ENCODE results near the gene SFT2D1. TPM values are rescaled to one million over a fixed set of nuclear protein-coding genes. Genes with fewer than 3 reads are reported as not detected.

The SFT2D1 gene
- total and polyA plus RNA-seq, 3 experiments from 2014 or later: 43.3 to 60.9 (median 54.0) TPM

DNA sequence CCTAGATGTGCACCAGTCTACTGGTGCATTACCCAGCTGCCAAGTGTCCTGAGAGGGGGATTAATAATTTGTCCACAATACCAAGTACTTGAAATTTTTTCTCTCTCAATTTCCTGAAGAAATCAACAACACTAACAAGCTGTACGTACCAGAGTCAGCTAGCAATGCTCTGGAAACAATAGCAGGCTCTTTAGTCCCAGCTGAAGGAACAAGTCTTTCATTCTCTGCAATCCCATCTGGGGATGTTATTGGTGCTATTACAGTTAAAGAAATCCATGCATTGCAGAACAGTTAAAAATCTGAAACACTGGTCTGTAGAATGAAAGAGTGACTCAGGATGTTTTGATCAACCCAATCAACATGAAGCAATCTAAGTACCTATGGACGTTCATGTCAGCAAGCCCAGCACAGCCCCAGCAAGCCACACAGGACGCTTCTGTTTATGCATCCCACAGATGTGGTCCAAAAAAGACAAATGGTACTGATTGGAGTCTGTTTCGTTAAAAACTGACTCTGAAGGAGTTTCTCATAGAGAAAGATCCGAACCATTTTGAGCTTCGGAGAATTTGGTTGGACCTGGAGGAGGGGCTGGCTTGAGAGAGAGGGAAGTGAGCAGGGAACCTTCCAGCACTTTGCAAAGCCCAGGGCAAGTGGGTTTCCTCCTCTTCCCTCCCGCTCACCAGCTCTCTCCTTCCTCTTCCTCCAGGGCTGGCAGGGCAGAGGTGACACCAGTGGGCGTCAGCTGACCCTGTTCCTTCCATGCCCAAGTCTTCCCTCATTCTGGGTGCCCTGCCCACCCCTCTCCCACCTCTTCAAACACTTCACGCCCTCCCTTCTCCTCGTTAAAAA is 46.1 kb downstream of the SFT2D1 start:
- CTCF ChIA-PET: interaction anchor here (0.7 kb wide), 1 partner anchor 44 kb away, joined by 3 read pairs; no protein-coding TSS in a partner anchor
- H3K4me1 ChIP-seq (ENCODE audit: insufficient read depth, low read length): no peaks in the 10 kb centered on the region
- no peak overlapping the region for H3K4me3 ChIP-seq (ENCODE audit: low read length)
- Mint-ChIP-seq H3K27ac (no peak overlapping the region), H3K36me3 (no peaks in the 10 kb centered on the region), H3K4me3 (no peak overlapping the region), H3K4me1 (no peaks in the 10 kb centered on the region), H3K9me3 (no peaks in the 10 kb centered on the region), H3K27me3 (peaks cover 12 to 51% of the 10 kb centered on the region in 2 donors)
- no peaks in the 10 kb centered on the region for H3K36me3 ChIP-seq (ENCODE audit: insufficient read depth, low read length)
- no peaks in the 10 kb centered on the region for H3K9me3 ChIP-seq (ENCODE audit: low read length)
- no peak for DNase-seq
- H3K27ac ChIP-seq (ENCODE audit: low read depth, low read length): no peak overlapping the region
- H3K27me3 ChIP-seq (ENCODE audit: insufficient read depth, low read length, poor library complexity, severe bottlenecking): peaks cover 3% of the 10 kb centered on the region
- POLR2A ChIA-PET: no interaction called here

DNA sequence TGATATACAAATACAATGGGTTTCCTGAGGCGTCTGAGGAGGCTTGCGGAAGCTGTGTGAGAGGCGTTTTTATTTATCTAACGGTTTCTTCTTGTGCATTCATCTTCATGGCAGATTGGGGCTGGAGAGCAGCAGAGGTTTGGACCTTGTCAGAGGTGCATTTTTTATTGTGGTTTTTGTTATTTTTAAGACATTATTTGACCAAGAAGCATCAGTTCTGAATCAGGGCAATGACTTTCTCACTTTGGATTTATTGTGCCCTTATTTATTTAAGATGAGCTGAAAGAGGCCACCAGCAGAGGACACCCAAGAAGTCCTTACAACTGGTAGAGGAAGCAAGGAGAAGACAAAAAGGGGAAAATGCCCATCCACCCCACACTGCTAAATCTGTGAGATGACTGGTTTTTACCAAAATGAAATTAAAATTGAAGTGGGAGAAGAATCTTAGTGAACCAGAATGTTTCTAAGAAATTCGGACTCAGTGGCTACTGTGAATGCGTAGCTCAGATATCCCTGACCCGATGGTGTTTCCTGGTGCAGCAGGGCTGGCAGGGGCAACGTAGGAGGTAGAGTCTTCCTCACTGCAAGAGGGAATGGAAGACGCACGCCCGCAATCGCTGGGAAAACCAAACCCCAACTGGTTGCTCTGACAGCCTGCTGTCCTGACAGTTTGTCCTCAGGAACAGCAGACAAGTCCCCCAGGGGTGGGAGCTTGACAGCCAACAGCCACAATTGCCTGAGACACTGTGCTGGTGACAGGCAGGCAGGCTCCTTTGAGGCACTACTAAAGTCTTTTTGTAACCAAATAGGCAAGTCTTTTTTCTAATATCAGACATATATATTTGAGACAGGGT is 48.4 kb downstream of the SFT2D1 start:
- no peak overlapping the region for H3K27ac ChIP-seq (ENCODE audit: low read depth, low read length)
- H3K27me3 ChIP-seq (ENCODE audit: insufficient read depth, low read length, poor library complexity, severe bottlenecking): peaks cover 3% of the 10 kb centered on the region
- H3K4me1 ChIP-seq (ENCODE audit: insufficient read depth, low read length): no peaks in the 10 kb centered on the region
- no peak overlapping the region for H3K4me3 Mint-ChIP-seq
- no peaks in the 10 kb centered on the region for H3K36me3 Mint-ChIP-seq
- H3K27ac Mint-ChIP-seq: peak overlapping the region in 1 of 8 donors; percentile 15
- peaks cover 6 to 37% of the 10 kb centered on the region in 2 donors for H3K27me3 Mint-ChIP-seq
- ChIA-PET CTCF (interaction anchor here (0.7 to 1.7 kb wide), 4 partner anchors 9 to 107 kb away, joined by 3 read pairs; no protein-coding TSS in a partner anchor), POLR2A (no interaction called here)
- no peaks in the 10 kb centered on the region for H3K36me3 ChIP-seq (ENCODE audit: insufficient read depth, low read length)
- DNase-seq: no peak
- no peaks in the 10 kb centered on the region for H3K9me3 ChIP-seq (ENCODE audit: low read length)
- no peaks in the 10 kb centered on the region for H3K9me3 Mint-ChIP-seq
- no peaks in the 10 kb centered on the region for H3K4me1 Mint-ChIP-seq
- no peak overlapping the region for H3K4me3 ChIP-seq (ENCODE audit: low read length)

DNA sequence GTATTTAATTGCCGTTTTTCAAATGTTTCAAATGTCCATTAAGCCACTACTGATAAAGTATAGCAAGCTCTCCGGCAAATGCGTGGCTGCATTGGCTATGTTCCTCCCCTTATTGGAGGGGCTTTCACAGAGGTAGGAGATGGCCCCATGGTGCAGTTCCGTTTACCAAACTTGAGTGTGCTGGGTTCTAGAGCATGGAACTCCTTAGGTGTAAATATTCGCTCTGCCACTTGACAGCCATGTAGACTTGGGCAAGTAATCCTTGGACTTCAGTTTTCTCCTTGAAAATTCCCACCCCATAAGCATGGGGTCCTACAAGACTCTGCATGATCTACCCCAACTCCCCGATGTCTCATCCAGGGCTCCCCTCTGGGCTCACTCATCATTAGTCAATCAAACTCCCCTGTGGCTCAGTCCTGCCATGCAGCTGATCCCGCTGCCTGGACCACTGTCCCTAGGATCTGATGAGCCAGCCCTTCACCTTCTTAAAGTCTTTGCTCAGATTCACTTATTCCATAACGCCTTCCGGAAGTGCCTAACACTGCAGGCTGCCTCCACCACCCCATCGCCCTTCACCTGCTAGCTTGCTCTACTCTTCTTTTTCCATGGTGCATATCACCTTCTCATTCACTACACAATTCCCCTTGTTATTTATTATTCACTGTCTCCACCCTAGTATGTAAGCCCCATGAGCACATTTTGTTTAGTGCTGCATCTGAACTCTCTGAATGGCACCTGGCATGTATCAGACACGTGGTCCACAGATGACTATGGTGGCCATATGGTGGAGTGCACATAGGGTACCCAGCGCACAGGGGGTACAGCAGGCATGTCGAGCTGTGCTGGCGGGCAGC is 52.9 kb downstream of the SFT2D1 start:
- no peak overlapping the region for H3K4me3 ChIP-seq (ENCODE audit: low read length)
- H3K4me1 ChIP-seq (ENCODE audit: insufficient read depth, low read length): no peaks in the 10 kb centered on the region
- H3K27ac Mint-ChIP-seq: peak overlapping the region in 1 of 8 donors; percentile 51
- POLR2A ChIA-PET: no interaction called here
- no peak overlapping the region for H3K27ac ChIP-seq (ENCODE audit: low read depth, low read length)
- CTCF ChIA-PET: no interaction called here
- H3K36me3 ChIP-seq (ENCODE audit: insufficient read depth, low read length): no peaks in the 10 kb centered on the region
- no peak overlapping the region for H3K4me3 Mint-ChIP-seq
- peaks cover 6 to 33% of the 10 kb centered on the region in 2 donors for H3K27me3 Mint-ChIP-seq
- H3K9me3 ChIP-seq (ENCODE audit: low read length): no peaks in the 10 kb centered on the region
- H3K4me1 Mint-ChIP-seq: peaks cover 0 to 1% (median 0%) of the 10 kb centered on the region in 3 donors
- H3K36me3 Mint-ChIP-seq: no peaks in the 10 kb centered on the region
- peaks cover 3% of the 10 kb centered on the region for H3K27me3 ChIP-seq (ENCODE audit: insufficient read depth, low read length, poor library complexity, severe bottlenecking)
- no peaks in the 10 kb centered on the region for H3K9me3 Mint-ChIP-seq
- no peak for DNase-seq

DNA sequence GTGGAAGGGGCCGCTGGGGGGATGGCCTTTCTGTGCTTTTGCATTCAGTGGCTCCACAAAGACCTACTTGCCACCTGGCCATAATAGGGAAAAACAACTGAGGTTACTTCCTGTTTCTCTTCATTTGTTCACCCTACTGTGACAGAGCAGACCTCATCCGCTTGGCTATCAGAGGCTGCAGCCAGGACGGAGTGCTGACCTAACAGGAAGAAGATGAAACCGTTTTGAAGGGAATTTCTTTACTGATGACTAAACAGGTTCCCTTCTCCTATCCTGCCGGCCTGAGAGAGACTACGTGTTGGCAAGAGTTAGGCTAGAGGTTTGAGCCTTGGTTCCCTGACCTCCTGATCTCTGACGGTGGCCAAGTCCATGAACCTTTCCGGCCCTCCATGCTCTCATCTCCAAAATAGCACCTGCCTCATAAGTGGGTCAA is 55.5 kb downstream of the SFT2D1 start:
- peaks cover 7 to 31% of the 10 kb centered on the region in 2 donors for H3K27me3 Mint-ChIP-seq
- H3K27ac ChIP-seq (ENCODE audit: low read depth, low read length): no peak overlapping the region
- no peaks in the 10 kb centered on the region for H3K27me3 ChIP-seq (ENCODE audit: insufficient read depth, low read length, poor library complexity, severe bottlenecking)
- H3K9me3 ChIP-seq (ENCODE audit: low read length): no peaks in the 10 kb centered on the region
- no peaks in the 10 kb centered on the region for H3K36me3 Mint-ChIP-seq
- POLR2A ChIA-PET: no interaction called here
- no peaks in the 10 kb centered on the region for H3K4me1 ChIP-seq (ENCODE audit: insufficient read depth, low read length)
- H3K27ac Mint-ChIP-seq: no peak overlapping the region
- H3K9me3 Mint-ChIP-seq: no peaks in the 10 kb centered on the region
- H3K4me3 Mint-ChIP-seq: no peak overlapping the region
- no peak overlapping the region for H3K4me3 ChIP-seq (ENCODE audit: low read length)
- H3K36me3 ChIP-seq (ENCODE audit: insufficient read depth, low read length): no peaks in the 10 kb centered on the region
- no peak for DNase-seq
- CTCF ChIA-PET: no interaction called here
- peaks cover 0 to 1% (median 0%) of the 10 kb centered on the region in 3 donors for H3K4me1 Mint-ChIP-seq

DNA sequence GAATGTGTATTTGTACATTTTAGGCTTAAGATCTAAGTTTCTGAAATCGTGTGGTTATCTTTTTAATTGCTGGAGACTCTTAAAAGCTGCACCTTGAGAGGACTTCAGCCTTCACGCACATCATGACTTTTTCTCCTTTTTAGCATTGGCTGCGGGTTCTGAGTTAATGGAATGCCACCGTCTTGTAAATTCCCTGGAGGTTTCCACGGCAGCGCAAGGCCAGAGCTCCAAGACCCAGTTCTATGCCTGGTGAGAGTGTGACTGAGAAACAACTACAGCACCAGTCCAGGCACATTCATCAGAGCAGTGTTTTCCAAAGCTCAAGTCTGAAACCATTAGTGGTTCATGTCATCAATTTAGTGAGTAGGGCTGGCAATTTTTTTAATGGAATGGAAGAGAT is 57.1 kb downstream of the SFT2D1 start:
- H3K9me3 Mint-ChIP-seq: no peaks in the 10 kb centered on the region
- DNase-seq: no peak
- H3K9me3 ChIP-seq (ENCODE audit: low read length): no peaks in the 10 kb centered on the region
- H3K36me3 ChIP-seq (ENCODE audit: insufficient read depth, low read length): no peaks in the 10 kb centered on the region
- no peaks in the 10 kb centered on the region for H3K27me3 ChIP-seq (ENCODE audit: insufficient read depth, low read length, poor library complexity, severe bottlenecking)
- ChIA-PET POLR2A (no interaction called here), CTCF (interaction anchor here (1.1 kb wide), 2 partner anchors 8 to 116 kb away, joined by 3 read pairs; no protein-coding TSS in a partner anchor)
- H3K4me3 ChIP-seq (ENCODE audit: low read length): no peak overlapping the region
- no peaks in the 10 kb centered on the region for H3K4me1 ChIP-seq (ENCODE audit: insufficient read depth, low read length)
- no peaks in the 10 kb centered on the region for H3K36me3 Mint-ChIP-seq
- H3K27me3 Mint-ChIP-seq: peaks cover 7 to 29% of the 10 kb centered on the region in 2 donors
- H3K27ac Mint-ChIP-seq: no peak overlapping the region
- no peak overlapping the region for H3K27ac ChIP-seq (ENCODE audit: low read depth, low read length)
- H3K4me3 Mint-ChIP-seq: no peak overlapping the region
- peaks cover 0 to 1% (median 0%) of the 10 kb centered on the region in 3 donors for H3K4me1 Mint-ChIP-seq

DNA sequence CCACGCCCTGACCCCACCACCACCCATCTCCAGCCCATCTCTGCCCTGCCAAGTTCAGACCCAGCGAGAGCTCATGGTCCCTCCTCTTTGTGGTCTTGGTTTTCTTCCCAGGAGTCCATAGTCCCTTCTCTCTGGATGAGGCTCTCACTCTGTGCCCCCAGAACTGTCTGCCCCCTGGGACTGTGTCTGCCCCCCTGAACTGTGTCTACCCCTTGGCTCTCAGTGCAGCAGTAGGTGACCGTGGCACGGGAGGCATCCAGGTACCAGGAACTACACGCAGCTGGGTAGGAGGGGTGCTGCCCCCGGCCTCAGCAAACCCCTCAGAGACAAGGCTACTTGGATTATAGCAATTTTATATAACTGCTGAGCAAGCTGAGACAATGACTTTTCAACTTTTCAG is 57.7 kb downstream of the SFT2D1 start:
- H3K4me3 Mint-ChIP-seq: no peak overlapping the region
- no peak overlapping the region for H3K4me3 ChIP-seq (ENCODE audit: low read length)
- no peaks in the 10 kb centered on the region for H3K36me3 ChIP-seq (ENCODE audit: insufficient read depth, low read length)
- no peaks in the 10 kb centered on the region for H3K9me3 Mint-ChIP-seq
- no peak overlapping the region for H3K27ac Mint-ChIP-seq
- H3K27me3 ChIP-seq (ENCODE audit: insufficient read depth, low read length, poor library complexity, severe bottlenecking): no peaks in the 10 kb centered on the region
- no peaks in the 10 kb centered on the region for H3K4me1 ChIP-seq (ENCODE audit: insufficient read depth, low read length)
- no peak for DNase-seq
- H3K4me1 Mint-ChIP-seq: peaks cover 0 to 1% (median 0%) of the 10 kb centered on the region in 3 donors
- H3K27me3 Mint-ChIP-seq: peaks cover 7 to 29% of the 10 kb centered on the region in 2 donors
- H3K36me3 Mint-ChIP-seq: no peaks in the 10 kb centered on the region
- H3K9me3 ChIP-seq (ENCODE audit: low read length): no peaks in the 10 kb centered on the region
- H3K27ac ChIP-seq (ENCODE audit: low read depth, low read length): no peak overlapping the region
- POLR2A ChIA-PET: no interaction called here
- CTCF ChIA-PET: interaction anchor here (1.1 kb wide), 3 partner anchors 9 to 116 kb away, joined by 3 read pairs; no protein-coding TSS in a partner anchor

DNA sequence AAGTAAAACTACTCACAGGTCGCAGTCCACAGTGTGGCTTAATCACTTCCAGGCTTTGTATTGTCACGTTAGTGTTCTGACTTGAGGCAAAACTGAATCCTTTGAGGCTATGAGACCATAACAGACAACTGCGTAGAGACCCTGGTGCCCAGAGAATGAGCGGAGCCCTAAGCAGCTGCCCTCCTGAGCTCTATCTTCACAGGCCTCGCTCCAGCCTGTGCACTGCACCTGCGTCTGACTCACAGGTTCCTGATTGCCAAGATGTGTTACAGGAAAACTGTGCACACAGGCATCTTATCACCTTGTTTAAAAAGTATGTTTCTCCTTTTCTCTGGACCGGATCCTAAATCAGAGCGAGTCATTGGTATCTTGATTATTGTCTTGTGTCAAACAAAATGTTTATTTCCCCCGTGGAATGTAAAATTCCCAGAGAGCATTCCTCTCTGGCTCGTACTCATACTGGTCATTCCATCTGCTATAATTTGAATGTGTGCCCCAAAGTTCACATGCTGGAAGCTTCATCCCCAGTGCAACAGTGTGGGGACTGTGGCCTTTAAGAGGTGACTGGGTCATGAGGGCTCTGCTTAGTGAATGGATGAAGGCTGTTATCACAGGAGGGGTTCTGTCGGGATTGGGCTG is 59.8 kb downstream of the SFT2D1 start:
- H3K36me3 Mint-ChIP-seq: no peaks in the 10 kb centered on the region
- H3K27me3 ChIP-seq (ENCODE audit: insufficient read depth, low read length, poor library complexity, severe bottlenecking): no peaks in the 10 kb centered on the region
- ChIA-PET CTCF (interaction anchor here (0.9 to 2.4 kb wide), 4 partner anchors 12 to 153 kb away, joined by 3 to 10 read pairs (median 4); no protein-coding TSS in a partner anchor), POLR2A (no interaction called here)
- no peak overlapping the region for H3K4me3 Mint-ChIP-seq
- H3K4me1 Mint-ChIP-seq: peaks cover 0 to 1% (median 0%) of the 10 kb centered on the region in 3 donors
- no peaks in the 10 kb centered on the region for H3K4me1 ChIP-seq (ENCODE audit: insufficient read depth, low read length)
- DNase-seq: no peak
- H3K27ac ChIP-seq (ENCODE audit: low read depth, low read length): no peak overlapping the region
- no peaks in the 10 kb centered on the region for H3K36me3 ChIP-seq (ENCODE audit: insufficient read depth, low read length)
- H3K9me3 ChIP-seq (ENCODE audit: low read length): no peaks in the 10 kb centered on the region
- H3K27me3 Mint-ChIP-seq: peaks cover 7 to 29% of the 10 kb centered on the region in 2 donors
- no peak overlapping the region for H3K4me3 ChIP-seq (ENCODE audit: low read length)
- no peak overlapping the region for H3K27ac Mint-ChIP-seq
- no peaks in the 10 kb centered on the region for H3K9me3 Mint-ChIP-seq

Data from CD8-positive, alpha-beta memory T cell (primary cell).